HEK293 (cell line): ENCODE measurements around the gene COX19.

Experiments
- CTCF ChIA-PET: fragments of 350-600 bp; formaldehyde crosslinking; extraction: SDS; loops from one replicate; lab custom pipeline; 2021; ENCODE audit warnings: antibody characterized with exemption; lab: Yijun Ruan, JAX
- POLR2A ChIA-PET: fragments of 300-600 bp; formaldehyde crosslinking; extraction: SDS; loops from one replicate; lab custom pipeline; 2020; ENCODE audit warnings: antibody characterized with exemption, inconsistent platforms; lab: Yijun Ruan, JAX
- H3K27ac ChIP-seq: fragments of 200-500 bp; sonication (Bioruptor generic); 2 replicates; pipeline ENCODE4 v1.5.1; 2014; ENCODE audit warnings: low read depth, low read length, control low read depth, inconsistent platforms; ENCODE audit errors: extremely low read depth
- H3K36me3 ChIP-seq, 2 experiments: fragments of 200-500 bp in 1 of 2; sonication (Bioruptor generic) in 1 of 2; 1 replicate in 1 of 2; 2 replicates in 1 of 2; pipeline ENCODE4 v1.5.1; 2014 to 2017; ENCODE audit warnings: inconsistent platforms in 2 of 2, low read length in 2 of 2; ENCODE audit not compliant: control insufficient read depth in 2 of 2, insufficient read depth in 1 of 2
- H3K4me1 ChIP-seq: fragments of 200-500 bp; sonication (Bioruptor generic); 2 replicates; pipeline ENCODE4 v1.5.1; 2014; ENCODE audit warnings: mild to moderate bottlenecking, low read length, inconsistent platforms; ENCODE audit not compliant: control insufficient read depth, insufficient read depth
- H3K4me3 ChIP-seq: 2 replicates; pipeline ENCODE4 v1.5.1; 2011; ENCODE audit warnings: low read depth, mild to moderate bottlenecking, control low read depth, low read length, moderate library complexity
- H3K9me3 ChIP-seq: fragments of 200-500 bp; sonication (Bioruptor generic); 2 replicates; pipeline ENCODE4 v1.5.1; 2014; ENCODE audit warnings: low read depth, low read length, inconsistent platforms; ENCODE audit not compliant: control insufficient read depth, insufficient read depth
- GLIS1 ChIP-seq: fragments of 450-650 bp; formaldehyde crosslinking; IDR thresholded peaks from 2 replicates; pipeline ENCODE4 v1.5.1; 2016; ENCODE audit warnings: missing biosample characterization, missing genetic modification characterization
- HOXC10 ChIP-seq: sonication (generic); formaldehyde crosslinking; IDR thresholded peaks from 2 replicates; pipeline ENCODE4 v1.8.1; 2023; ENCODE audit warnings: mild to moderate bottlenecking, missing genetic modification reagents
- IKZF3 ChIP-seq: fragments of 450-650 bp; IDR thresholded peaks from 2 replicates; pipeline ENCODE4 v1.5.0; 2018; ENCODE audit warnings: missing biosample characterization, mild to moderate bottlenecking, missing genetic modification characterization, moderate library complexity
- MZF1 ChIP-seq: fragments of 450-650 bp; formaldehyde crosslinking; IDR thresholded peaks from 2 replicates; pipeline ENCODE4 v1.5.1; 2017; ENCODE audit warnings: missing biosample characterization, missing genetic modification characterization, borderline replicate concordance
- ZBTB1 ChIP-seq: fragments of 450-650 bp; formaldehyde crosslinking; IDR thresholded peaks from 2 replicates; pipeline ENCODE4 v1.5.1; 2016; ENCODE audit warnings: missing biosample characterization, missing genetic modification characterization
- ZBTB49 ChIP-seq: fragments of 450-650 bp; formaldehyde crosslinking; IDR thresholded peaks from 2 replicates; pipeline ENCODE4 v1.5.1; 2016; ENCODE audit warnings: missing biosample characterization, missing genetic modification characterization, low read depth
- ZFP3 ChIP-seq: fragments of 450-650 bp; formaldehyde crosslinking; IDR thresholded peaks from 2 replicates; pipeline ENCODE4 v1.5.1; 2016; ENCODE audit warnings: low read depth, missing biosample characterization, missing genetic modification characterization
- ZIC2 ChIP-seq: fragments of 450-650 bp; formaldehyde crosslinking; IDR thresholded peaks from 2 replicates; pipeline ENCODE4 v1.5.1; 2016; ENCODE audit warnings: missing biosample characterization, missing genetic modification characterization
- ZNF112 ChIP-seq: fragments of 450-650 bp; formaldehyde crosslinking; IDR thresholded peaks from 2 replicates; pipeline ENCODE4 v1.5.0; 2017; ENCODE audit warnings: missing biosample characterization, missing genetic modification characterization
- ZNF24 ChIP-seq: fragments of 450-650 bp; formaldehyde crosslinking; IDR thresholded peaks from 2 replicates; pipeline ENCODE4 v1.5.1; 2016; ENCODE audit warnings: missing biosample characterization, missing genetic modification characterization
- ZNF292 ChIP-seq: fragments of 450-650 bp; formaldehyde crosslinking; IDR thresholded peaks from 2 replicates; pipeline ENCODE4 v1.5.1; 2016; ENCODE audit warnings: low read depth, missing biosample characterization, missing genetic modification characterization, borderline replicate concordance
- ZNF350 ChIP-seq: fragments of 450-650 bp; formaldehyde crosslinking; IDR thresholded peaks from 2 replicates; pipeline ENCODE4 v1.5.0; 2017; ENCODE audit warnings: missing biosample characterization, mild to moderate bottlenecking, missing genetic modification characterization
- ZNF510 ChIP-seq: fragments of 450-650 bp; formaldehyde crosslinking; IDR thresholded peaks from 2 replicates; pipeline ENCODE4 v1.5.1; 2018; ENCODE audit warnings: mild to moderate bottlenecking, missing genetic modification characterization, missing biosample characterization; ENCODE audit not compliant: insufficient replicate concordance
- ZNF558 ChIP-seq: fragments of 450-650 bp; formaldehyde crosslinking; IDR thresholded peaks from 2 replicates; pipeline ENCODE4 v1.5.1; 2016; ENCODE audit warnings: missing biosample characterization, missing genetic modification characterization
- ZNF600 ChIP-seq: fragments of 450-650 bp; formaldehyde crosslinking; IDR thresholded peaks from 2 replicates; pipeline ENCODE4 v1.5.1; 2016; ENCODE audit warnings: missing biosample characterization, missing genetic modification characterization
- ZNF692 ChIP-seq: fragments of 450-650 bp; formaldehyde crosslinking; IDR thresholded peaks from 2 replicates; pipeline ENCODE4 v1.5.1; 2016; ENCODE audit warnings: missing biosample characterization, missing genetic modification characterization
- ZSCAN18 ChIP-seq: fragments of 450-650 bp; formaldehyde crosslinking; IDR thresholded peaks from 2 replicates; pipeline ENCODE4 v1.5.1; 2016; ENCODE audit warnings: missing biosample characterization, missing genetic modification characterization
- TF ChIP-seq, protein P1 (sequence below): fragments of 450-650 bp; formaldehyde crosslinking; IDR thresholded peaks from 2 replicates; pipeline ENCODE4 v1.5.1; 2016; ENCODE audit warnings: missing biosample characterization, missing genetic modification characterization

The COX19 gene

DNA sequence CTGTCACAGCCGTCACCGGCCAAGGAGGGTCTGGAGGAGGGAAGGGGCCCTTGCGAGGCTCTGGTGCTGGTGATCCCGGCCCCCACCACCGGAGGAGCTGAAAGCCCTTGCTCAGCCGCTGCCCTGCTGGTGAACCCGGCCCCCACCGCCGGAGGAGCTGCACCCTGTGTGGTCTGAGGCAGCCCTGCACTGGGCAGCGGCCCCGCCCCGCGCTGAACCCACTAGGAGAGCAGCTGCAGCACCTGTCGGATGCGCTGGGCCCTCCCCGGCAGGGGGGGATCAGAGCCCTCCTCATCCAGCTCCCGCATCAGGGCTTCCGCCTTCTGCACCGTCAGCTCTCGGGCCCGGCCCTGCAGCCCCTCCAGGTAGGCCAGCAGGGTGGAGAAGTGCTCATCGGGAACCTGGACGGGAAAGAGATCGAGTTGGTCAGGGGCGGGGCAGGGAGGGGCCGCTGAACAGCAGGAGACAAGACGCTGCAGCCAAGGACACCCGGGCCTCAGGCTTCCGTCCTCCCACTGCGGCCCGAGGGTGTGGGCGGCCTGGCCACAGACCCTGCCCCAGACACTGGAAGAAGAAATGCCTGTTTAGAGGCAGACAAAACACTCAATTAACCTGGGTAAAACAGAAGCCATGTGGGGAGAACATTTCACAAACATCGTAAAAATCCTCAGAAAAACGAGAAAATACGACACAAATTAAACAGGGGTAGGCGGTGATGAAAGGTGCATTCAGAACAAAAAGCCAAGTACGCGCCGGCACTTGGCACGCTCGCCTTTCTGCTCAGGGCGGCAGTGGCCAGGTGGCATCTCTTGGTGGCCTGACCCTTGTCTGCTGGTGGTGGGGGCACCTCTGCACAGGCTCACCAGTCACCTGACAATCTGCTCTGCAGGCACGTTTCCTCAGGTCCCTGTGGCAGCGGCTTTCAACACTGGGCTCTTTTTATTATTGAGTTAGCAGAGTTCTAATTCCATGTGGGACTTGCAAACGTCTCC lies 22.4 kb upstream of the COX19 start (continued):
- TF ChIP-seq ZBTB1 (tag by site-specific recombination) (no peak), ZSCAN18 (tag by site-specific recombination) (no peak), MZF1 (tag by site-specific recombination) (no peak), ZNF24 (no peak)

DNA sequence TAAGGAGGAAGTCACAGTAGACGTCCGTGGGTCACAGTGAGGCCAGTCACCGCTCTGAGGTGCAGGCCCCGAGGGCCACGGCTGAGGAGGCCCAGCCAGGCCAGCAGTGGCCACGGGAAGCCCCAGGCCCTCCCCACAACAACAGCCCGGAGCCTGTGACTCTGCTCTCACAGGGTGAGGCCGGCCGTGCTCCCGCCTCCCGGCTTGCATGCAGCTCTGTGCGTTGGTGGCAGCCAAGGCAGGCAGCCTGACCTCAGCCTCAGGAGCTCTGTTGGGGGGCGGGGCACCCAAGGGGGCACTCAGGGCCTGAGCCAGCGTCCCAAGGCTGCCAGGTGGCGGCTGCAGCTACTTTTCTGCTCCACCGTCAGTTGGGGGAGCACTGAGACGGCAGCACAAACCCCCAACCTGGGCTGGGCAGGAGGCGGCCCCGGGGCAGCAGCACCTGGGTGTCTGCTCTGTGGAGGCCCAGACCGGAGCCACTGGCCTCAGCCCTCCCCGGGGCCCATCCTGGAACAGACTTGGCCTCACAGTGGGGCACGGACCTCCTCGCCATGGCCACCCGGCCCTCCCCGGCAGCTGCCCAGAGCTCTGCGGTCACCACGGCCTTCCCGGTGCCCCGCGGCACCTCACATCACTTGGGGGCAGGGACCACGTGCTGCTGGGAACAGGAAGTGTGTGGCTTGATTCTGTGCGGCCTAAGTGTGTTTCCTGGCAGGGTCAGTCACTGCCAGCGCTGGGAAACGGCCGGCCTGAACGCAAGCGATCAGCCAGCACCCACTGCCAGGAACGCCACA lies 20.9 kb upstream of the COX19 start:
- POLR2A ChIA-PET, result no interaction called here
- peak; percentile 78 for TF ChIP-seq GLIS1 (tag by site-specific recombination)
- TF ChIP-seq ZIC2, result peak; percentile 30; the same call in 1 of the 2 replicates
- TF ChIP-seq ZNF292 (tag by site-specific recombination), result no peak
- no peak for TF ChIP-seq ZNF510 (tag by site-specific recombination)
- TF ChIP-seq ZNF558, result no peak
- no peak for TF ChIP-seq ZFP3 (tag by site-specific recombination)
- TF ChIP-seq, protein P1, sequence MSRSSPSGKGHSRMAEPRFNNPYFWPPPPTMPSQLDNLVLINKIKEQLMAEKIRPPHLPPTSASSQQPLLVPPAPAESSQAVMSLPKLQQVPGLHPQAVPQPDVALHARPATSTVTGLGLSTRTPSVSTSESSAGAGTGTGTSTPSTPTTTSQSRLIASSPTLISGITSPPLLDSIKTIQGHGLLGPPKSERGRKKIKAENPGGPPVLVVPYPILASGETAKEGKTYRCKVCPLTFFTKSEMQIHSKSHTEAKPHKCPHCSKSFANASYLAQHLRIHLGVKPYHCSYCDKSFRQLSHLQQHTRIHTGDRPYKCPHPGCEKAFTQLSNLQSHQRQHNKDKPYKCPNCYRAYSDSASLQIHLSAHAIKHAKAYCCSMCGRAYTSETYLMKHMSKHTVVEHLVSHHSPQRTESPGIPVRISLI, result no peak
- no peak for TF ChIP-seq IKZF3 (tag by site-specific recombination)
- TF ChIP-seq ZBTB49, result no peak
- TF ChIP-seq ZSCAN18 (tag by site-specific recombination), result no peak
- TF ChIP-seq, all 188 proteins: peak for 2
- CTCF ChIA-PET, result interaction anchor here (0.6 to 7.4 kb wide), 4 partner anchors 69 to 178 kb away, joined by 3 to 149 read pairs (median 56); no protein-coding TSS in a partner anchor
- H3K9me3 ChIP-seq, result no peaks in the 10 kb centered on the region
- peaks cover 0 to 11% of the 10 kb centered on the region in 2 experiments; a peak in 1 of 3 replicates for H3K36me3 ChIP-seq
- no peak overlapping the region for H3K4me3 ChIP-seq
- no peak overlapping the region for H3K27ac ChIP-seq
- H3K4me1 ChIP-seq, result no peaks in the 10 kb centered on the region; the same call in 1 of the 2 replicates

- TF ChIP-seq ZNF112 (tag by site-specific recombination) (no peak), ZNF692 (tag by site-specific recombination) (no peak), HOXC10 (CRISPR knock-in tag) (no peak), ZNF350 (tag by site-specific recombination) (no peak), ZNF600 (tag by site-specific recombination) (peak; percentile 52; the same call in 1 of the 2 replicates)
- no peaks in the 10 kb centered on the region; the same call in 1 of the 2 replicates for H3K4me1 ChIP-seq
- ChIA-PET POLR2A (no interaction called here), CTCF (interaction anchor here (0.6 to 7.4 kb wide), 5 partner anchors 52 to 179 kb away, joined by 3 to 149 read pairs (median 15); no protein-coding TSS in a partner anchor)
- no peak overlapping the region for H3K4me3 ChIP-seq
- no peaks in the 10 kb centered on the region for H3K9me3 ChIP-seq
- H3K27ac ChIP-seq, result no peak overlapping the region
- peaks cover 0 to 11% of the 10 kb centered on the region in 2 experiments; a peak in 1 of 3 replicates for H3K36me3 ChIP-seq
These were observed 20.2 kb upstream of the COX19 start for GRCh38 chr7:995571-995970.
